GM12878 (cell line): ENCODE data around the gene PCCA.

Experiments used
- EED ChIP-seq: sonication (generic); IDR thresholded peaks from 2 replicates; pipeline ENCODE4 v1.6.1; 2016; ENCODE audit warnings: antibody characterized with exemption, low read depth
- EP300 ChIP-seq, 2 experiments: fragments of 150-350 bp in 1 of 2; IDR thresholded peaks; 2 replicates each; pipeline ENCODE4 v1.6.1; 2011 to 2012; ENCODE audit warnings: low read depth in 2 of 2, low read length in 2 of 2, borderline replicate concordance in 1 of 2, improper control_type of control experiment in 1 of 2, inconsistent platforms in 1 of 2; ENCODE audit not compliant: control insufficient read depth in 1 of 2
- EZH2 ChIP-seq: IDR thresholded peaks from 2 replicates; pipeline ENCODE4 v1.6.1; 2012; ENCODE audit warnings: low read depth, mild to moderate bottlenecking, control low read depth, inconsistent platforms, low read length, borderline replicate concordance; ENCODE audit not compliant: control insufficient read depth
- MTA2 ChIP-seq: fragments of 450-650 bp; IDR thresholded peaks from 2 replicates; pipeline ENCODE4 v1.6.1; 2016; ENCODE audit warnings: low read depth, mild to moderate bottlenecking, moderate library complexity
- NR2C2 ChIP-seq: IDR thresholded peaks from 2 replicates; pipeline ENCODE4 v1.6.1; 2011; ENCODE audit warnings: borderline replicate concordance, low read depth; ENCODE audit not compliant: control insufficient read depth, insufficient read length
- POLR2AphosphoS2 ChIP-seq: IDR thresholded peaks from 2 replicates; pipeline ENCODE4 v1.6.1; 2011; ENCODE audit warnings: low read depth, mild to moderate bottlenecking, low read length, improper control_type of control experiment, moderate library complexity
- TAF1 ChIP-seq: IDR thresholded peaks from 2 replicates; pipeline ENCODE4 v1.6.1; 2011; ENCODE audit warnings: mild to moderate bottlenecking, low read depth, low read length, borderline replicate concordance
- TF ChIP-seq, protein P1 (sequence below): fragments of 450-650 bp; IDR thresholded peaks from 2 replicates; pipeline ENCODE4 v1.6.1; 2017; ENCODE audit warnings: mild to moderate bottlenecking
- TF ChIP-seq, protein P2 (sequence below), 3 experiments: IDR thresholded peaks in 2 of 3; conservative IDR thresholded peaks in 1 of 3; 2 replicates each; pipeline ENCODE4 v1.5.1; 2011; ENCODE audit warnings: low read depth in 3 of 3, low read length in 3 of 3, mild to moderate bottlenecking in 3 of 3, control low read depth in 2 of 3, moderate library complexity in 2 of 3, inconsistent platforms in 1 of 3, mixed read lengths in 1 of 3; ENCODE audit not compliant: control insufficient read depth in 2 of 3, insufficient read depth in 1 of 3; ENCODE audit errors: extremely low read depth in 1 of 3
- TF ChIP-seq, protein P3 (sequence below): IDR thresholded peaks from 2 replicates; pipeline ENCODE4 v1.6.1; 2012; ENCODE audit warnings: mild to moderate bottlenecking, low read depth, low read length

DNA sequence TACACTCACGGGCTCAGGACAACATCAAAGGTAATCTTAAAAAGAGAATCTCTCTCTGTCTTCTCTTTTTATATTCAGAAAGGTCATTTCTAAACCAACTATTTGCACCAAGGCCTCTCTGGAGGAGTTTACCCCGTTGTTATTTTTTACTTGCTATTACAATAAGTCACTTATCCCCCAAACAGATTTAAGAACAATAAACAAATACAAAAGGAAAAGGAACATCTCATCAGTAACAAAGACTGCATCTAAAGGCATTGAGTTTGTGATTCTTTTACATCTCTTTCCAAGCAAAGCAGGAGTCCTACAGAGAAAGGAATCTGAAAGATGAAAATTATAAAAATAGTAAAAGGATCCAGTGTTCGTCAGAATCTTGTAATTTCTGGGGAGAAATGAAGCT lies 424.3 kb downstream of the PCCA start:
- TF ChIP-seq, protein P1, sequence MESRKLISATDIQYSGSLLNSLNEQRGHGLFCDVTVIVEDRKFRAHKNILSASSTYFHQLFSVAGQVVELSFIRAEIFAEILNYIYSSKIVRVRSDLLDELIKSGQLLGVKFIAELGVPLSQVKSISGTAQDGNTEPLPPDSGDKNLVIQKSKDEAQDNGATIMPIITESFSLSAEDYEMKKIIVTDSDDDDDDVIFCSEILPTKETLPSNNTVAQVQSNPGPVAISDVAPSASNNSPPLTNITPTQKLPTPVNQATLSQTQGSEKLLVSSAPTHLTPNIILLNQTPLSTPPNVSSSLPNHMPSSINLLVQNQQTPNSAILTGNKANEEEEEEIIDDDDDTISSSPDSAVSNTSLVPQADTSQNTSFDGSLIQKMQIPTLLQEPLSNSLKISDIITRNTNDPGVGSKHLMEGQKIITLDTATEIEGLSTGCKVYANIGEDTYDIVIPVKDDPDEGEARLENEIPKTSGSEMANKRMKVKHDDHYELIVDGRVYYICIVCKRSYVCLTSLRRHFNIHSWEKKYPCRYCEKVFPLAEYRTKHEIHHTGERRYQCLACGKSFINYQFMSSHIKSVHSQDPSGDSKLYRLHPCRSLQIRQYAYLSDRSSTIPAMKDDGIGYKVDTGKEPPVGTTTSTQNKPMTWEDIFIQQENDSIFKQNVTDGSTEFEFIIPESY = no peak
- TF ChIP-seq TAF1 = no peak
- TF ChIP-seq NR2C2 = no peak
- TF ChIP-seq, protein P2, sequence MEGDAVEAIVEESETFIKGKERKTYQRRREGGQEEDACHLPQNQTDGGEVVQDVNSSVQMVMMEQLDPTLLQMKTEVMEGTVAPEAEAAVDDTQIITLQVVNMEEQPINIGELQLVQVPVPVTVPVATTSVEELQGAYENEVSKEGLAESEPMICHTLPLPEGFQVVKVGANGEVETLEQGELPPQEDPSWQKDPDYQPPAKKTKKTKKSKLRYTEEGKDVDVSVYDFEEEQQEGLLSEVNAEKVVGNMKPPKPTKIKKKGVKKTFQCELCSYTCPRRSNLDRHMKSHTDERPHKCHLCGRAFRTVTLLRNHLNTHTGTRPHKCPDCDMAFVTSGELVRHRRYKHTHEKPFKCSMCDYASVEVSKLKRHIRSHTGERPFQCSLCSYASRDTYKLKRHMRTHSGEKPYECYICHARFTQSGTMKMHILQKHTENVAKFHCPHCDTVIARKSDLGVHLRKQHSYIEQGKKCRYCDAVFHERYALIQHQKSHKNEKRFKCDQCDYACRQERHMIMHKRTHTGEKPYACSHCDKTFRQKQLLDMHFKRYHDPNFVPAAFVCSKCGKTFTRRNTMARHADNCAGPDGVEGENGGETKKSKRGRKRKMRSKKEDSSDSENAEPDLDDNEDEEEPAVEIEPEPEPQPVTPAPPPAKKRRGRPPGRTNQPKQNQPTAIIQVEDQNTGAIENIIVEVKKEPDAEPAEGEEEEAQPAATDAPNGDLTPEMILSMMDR (IDR thresholded peaks at IDR 0.05 in 2 of 3, conservative IDR thresholded peaks at IDR 0.05 in 1 of 3; ENCODE audit: control insufficient read depth in 2 of 3, extremely low read depth in 1 of 3, insufficient read depth in 1 of 3, low read depth in 3 of 3, low read length in 3 of 3) = no peak
- TF ChIP-seq, protein P3, sequence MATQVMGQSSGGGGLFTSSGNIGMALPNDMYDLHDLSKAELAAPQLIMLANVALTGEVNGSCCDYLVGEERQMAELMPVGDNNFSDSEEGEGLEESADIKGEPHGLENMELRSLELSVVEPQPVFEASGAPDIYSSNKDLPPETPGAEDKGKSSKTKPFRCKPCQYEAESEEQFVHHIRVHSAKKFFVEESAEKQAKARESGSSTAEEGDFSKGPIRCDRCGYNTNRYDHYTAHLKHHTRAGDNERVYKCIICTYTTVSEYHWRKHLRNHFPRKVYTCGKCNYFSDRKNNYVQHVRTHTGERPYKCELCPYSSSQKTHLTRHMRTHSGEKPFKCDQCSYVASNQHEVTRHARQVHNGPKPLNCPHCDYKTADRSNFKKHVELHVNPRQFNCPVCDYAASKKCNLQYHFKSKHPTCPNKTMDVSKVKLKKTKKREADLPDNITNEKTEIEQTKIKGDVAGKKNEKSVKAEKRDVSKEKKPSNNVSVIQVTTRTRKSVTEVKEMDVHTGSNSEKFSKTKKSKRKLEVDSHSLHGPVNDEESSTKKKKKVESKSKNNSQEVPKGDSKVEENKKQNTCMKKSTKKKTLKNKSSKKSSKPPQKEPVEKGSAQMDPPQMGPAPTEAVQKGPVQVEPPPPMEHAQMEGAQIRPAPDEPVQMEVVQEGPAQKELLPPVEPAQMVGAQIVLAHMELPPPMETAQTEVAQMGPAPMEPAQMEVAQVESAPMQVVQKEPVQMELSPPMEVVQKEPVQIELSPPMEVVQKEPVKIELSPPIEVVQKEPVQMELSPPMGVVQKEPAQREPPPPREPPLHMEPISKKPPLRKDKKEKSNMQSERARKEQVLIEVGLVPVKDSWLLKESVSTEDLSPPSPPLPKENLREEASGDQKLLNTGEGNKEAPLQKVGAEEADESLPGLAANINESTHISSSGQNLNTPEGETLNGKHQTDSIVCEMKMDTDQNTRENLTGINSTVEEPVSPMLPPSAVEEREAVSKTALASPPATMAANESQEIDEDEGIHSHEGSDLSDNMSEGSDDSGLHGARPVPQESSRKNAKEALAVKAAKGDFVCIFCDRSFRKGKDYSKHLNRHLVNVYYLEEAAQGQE = no peak
- TF ChIP-seq EP300 (IDR thresholded peaks at IDR 0.05; ENCODE audit: borderline replicate concordance in 1 of 2, control insufficient read depth in 1 of 2, low read depth in 2 of 2, low read length in 2 of 2) = no peak
- no peak for TF ChIP-seq EZH2
- no peak for TF ChIP-seq MTA2
- no peak for TF ChIP-seq EED
- no peak for TF ChIP-seq POLR2AphosphoS2
